Activated effector memory CD4-positive, alpha-beta T cell treated with anti-CD3 and anti-CD28 coated beads, Interleukin-2, amount 50 U/mL, for 16 hours (primary cell): ENCODE results near the gene RYR3.
"Not testable (repeated sequence)": the region's sequence is repeated elsewhere in the genome, so short reads cannot be mapped to it uniquely, and the experiment has no call there.

Experiments used
- DNase-seq: peaks from one replicate; pipeline ENCODE4 v3.0.0-alpha.2; 2020

Gene RYR3

GRCh38 chr15:33795070-33795469 lies 484.3 kb downstream of the RYR3 start:
- DNase-seq, result no peak

- no peak for DNase-seq
Measured at GRCh38 chr15:33797651-33798050, 486.9 kb downstream of the RYR3 start.

GRCh38 chr15:33801954-33802353 lies 491.2 kb downstream of the RYR3 start:
- DNase-seq, result no peak

GRCh38 chr15:33807665-33808064 lies 496.9 kb downstream of the RYR3 start:
- DNase-seq, result no peak

GRCh38 chr15:33808720-33809457 lies 498.1 kb downstream of the RYR3 start:
- DNase-seq, result no peak

- no peak for DNase-seq
Measured at GRCh38 chr15:33810073-33810595, 499.4 kb downstream of the RYR3 start.

- DNase-seq, result no peak
Measured at GRCh38 chr15:33810806-33811205, 500.0 kb downstream of the RYR3 start.

GRCh38 chr15:33813891-33814290 lies 503.1 kb downstream of the RYR3 start:
- DNase-seq, result no peak

- not testable (repeated sequence) for DNase-seq
Measured at GRCh38 chr15:33819499-33819898, 508.7 kb downstream of the RYR3 start.

GRCh38 chr15:33822479-33822878 lies 511.7 kb downstream of the RYR3 start:
- no peak for DNase-seq

GRCh38 chr15:33823119-33823518 lies 512.4 kb downstream of the RYR3 start:
- DNase-seq, result no peak

GRCh38 chr15:33825453-33825852 lies 514.7 kb downstream of the RYR3 start:
- no peak for DNase-seq

GRCh38 chr15:33826201-33826600 lies 515.4 kb downstream of the RYR3 start:
- DNase-seq, result no peak

GRCh38 chr15:33830351-33830750 lies 519.6 kb downstream of the RYR3 start:
- no peak for DNase-seq

- no peak for DNase-seq
Measured at GRCh38 chr15:33831646-33832045, 520.9 kb downstream of the RYR3 start.

GRCh38 chr15:33834892-33835743 lies 524.4 kb downstream of the RYR3 start:
- no peak for DNase-seq

GRCh38 chr15:33837294-33837693 lies 526.5 kb downstream of the RYR3 start:
- DNase-seq, result no peak

GRCh38 chr15:33839540-33839939 lies 528.8 kb downstream of the RYR3 start:
- DNase-seq, result no peak

- DNase-seq, result no peak
Measured at GRCh38 chr15:33840615-33841014, 529.8 kb downstream of the RYR3 start.

GRCh38 chr15:33844186-33844585 lies 533.4 kb downstream of the RYR3 start:
- DNase-seq, result no peak

- DNase-seq, result no peak
Measured at GRCh38 chr15:33844597-33844996, 533.8 kb downstream of the RYR3 start.

- no peak for DNase-seq
Measured at GRCh38 chr15:33846142-33846541, 535.4 kb downstream of the RYR3 start.

- no peak for DNase-seq
Measured at GRCh38 chr15:33846862-33847261, 536.1 kb downstream of the RYR3 start.

GRCh38 chr15:33848011-33848410 lies 537.2 kb downstream of the RYR3 start:
- DNase-seq, result no peak
